ENCODE measurements around the gene ARL3.

ARL3 gene

DNA sequence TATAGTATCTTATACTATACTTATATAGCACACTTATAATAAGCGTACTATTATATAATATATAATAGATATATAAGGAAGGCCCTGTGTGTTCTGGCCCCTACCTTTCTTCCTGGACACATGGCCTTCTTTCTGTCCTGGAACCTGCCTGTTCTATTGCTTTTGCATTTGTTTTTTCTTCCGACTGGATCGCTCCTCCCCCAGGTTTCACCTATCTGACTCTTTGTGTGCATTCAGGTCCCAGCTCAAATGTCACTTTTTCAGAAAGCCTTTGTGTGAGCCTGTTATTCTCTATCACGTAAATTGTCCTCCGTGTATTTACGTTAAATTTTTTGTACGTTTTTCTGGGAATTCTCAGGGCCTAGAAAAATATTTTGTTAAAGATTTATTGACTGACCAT, 72.8 kb downstream of the ARL3 start:
- peak overlapping the region; percentile 99 for H3K27ac ChIP-seq
- H3K27me3 ChIP-seq (ENCODE audit: control insufficient read depth, insufficient read depth, low read length): no peaks in the 10 kb centered on the region
- H3K4me3 ChIP-seq (ENCODE audit: low read depth, low read length): peak overlapping the region; percentile 71
- no peak overlapping the region for H3K9ac ChIP-seq
- H3K36me3 ChIP-seq (ENCODE audit: control insufficient read depth, insufficient read depth, low read length): no peaks in the 10 kb centered on the region
- peaks cover 23% of the 10 kb centered on the region for H3K79me2 ChIP-seq
- H3K4me1 ChIP-seq: peaks cover 17% of the 10 kb centered on the region
- no peaks in the 10 kb centered on the region for H3K9me3 ChIP-seq (ENCODE audit: control insufficient read depth, low read length)
- H2AFZ ChIP-seq: peak overlapping the region; percentile 75
- TF ChIP-seq, protein P1, sequence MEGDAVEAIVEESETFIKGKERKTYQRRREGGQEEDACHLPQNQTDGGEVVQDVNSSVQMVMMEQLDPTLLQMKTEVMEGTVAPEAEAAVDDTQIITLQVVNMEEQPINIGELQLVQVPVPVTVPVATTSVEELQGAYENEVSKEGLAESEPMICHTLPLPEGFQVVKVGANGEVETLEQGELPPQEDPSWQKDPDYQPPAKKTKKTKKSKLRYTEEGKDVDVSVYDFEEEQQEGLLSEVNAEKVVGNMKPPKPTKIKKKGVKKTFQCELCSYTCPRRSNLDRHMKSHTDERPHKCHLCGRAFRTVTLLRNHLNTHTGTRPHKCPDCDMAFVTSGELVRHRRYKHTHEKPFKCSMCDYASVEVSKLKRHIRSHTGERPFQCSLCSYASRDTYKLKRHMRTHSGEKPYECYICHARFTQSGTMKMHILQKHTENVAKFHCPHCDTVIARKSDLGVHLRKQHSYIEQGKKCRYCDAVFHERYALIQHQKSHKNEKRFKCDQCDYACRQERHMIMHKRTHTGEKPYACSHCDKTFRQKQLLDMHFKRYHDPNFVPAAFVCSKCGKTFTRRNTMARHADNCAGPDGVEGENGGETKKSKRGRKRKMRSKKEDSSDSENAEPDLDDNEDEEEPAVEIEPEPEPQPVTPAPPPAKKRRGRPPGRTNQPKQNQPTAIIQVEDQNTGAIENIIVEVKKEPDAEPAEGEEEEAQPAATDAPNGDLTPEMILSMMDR (IDR thresholded peaks at IDR 0.05): no peak
- H3K4me2 ChIP-seq (ENCODE audit: low read length): peak overlapping the region; percentile 81

DNA sequence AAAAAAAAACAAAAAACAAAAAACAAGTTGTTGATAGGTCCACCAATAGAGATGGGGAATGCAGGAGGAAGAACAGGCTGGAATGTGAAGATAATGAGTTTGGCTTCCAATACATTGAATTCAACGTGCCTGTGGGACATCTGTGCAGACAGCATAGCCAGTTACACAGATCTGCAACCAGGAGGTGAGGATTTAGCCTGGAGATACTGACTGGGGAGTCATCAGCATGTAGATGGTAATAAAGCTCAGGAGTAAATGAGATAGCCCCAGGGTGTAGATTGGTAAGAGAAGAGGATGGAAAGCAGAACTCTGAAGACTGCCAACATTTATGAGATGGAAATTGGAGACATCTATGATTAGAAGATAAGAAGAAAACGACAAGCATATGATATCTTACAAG, 74.7 kb downstream of the ARL3 start:
- H3K9me3 ChIP-seq (ENCODE audit: control insufficient read depth, low read length): no peaks in the 10 kb centered on the region
- TF ChIP-seq, protein P1 (IDR thresholded peaks at IDR 0.05): no peak
- no peak overlapping the region for H3K4me2 ChIP-seq (ENCODE audit: low read length)
- H3K4me1 ChIP-seq: peaks cover 19% of the 10 kb centered on the region
- no peaks in the 10 kb centered on the region for H3K27me3 ChIP-seq (ENCODE audit: control insufficient read depth, insufficient read depth, low read length)
- H3K4me3 ChIP-seq (ENCODE audit: low read depth, low read length): no peak overlapping the region
- peak overlapping the region; percentile 53 for H2AFZ ChIP-seq
- peaks cover 5% of the 10 kb centered on the region for H3K79me2 ChIP-seq
- no peaks in the 10 kb centered on the region for H3K36me3 ChIP-seq (ENCODE audit: control insufficient read depth, insufficient read depth, low read length)
- peak overlapping the region; percentile 64 for H3K27ac ChIP-seq
- H3K9ac ChIP-seq: no peak overlapping the region

DNA sequence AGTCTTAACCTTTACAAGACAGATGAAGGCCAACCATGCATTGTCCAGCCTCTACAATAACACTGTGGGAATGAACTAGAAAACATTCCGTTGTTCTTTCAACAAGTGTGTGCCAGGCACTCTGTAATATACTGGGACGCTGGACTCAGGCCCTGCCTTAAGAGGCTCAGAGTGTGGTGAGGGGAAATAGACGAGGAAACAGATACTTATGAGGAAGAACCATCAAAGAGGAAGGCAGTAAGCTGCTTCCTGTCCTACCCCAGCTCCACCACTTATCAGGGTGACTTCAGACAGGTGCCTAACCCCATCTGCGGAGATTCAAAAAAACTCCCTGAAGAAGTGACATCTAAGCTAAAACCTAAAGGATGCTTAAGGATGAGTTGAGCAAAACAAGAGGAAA, 78.8 kb downstream of the ARL3 start:
- Histone ChIP-seq H3K4me3 (ENCODE audit: low read depth, low read length) (no peak overlapping the region), H3K9me3 (ENCODE audit: control insufficient read depth, low read length) (no peaks in the 10 kb centered on the region), H3K79me2 (no peaks in the 10 kb centered on the region), H3K4me1 (peaks cover 55% of the 10 kb centered on the region), H3K27me3 (ENCODE audit: control insufficient read depth, insufficient read depth, low read length) (no peaks in the 10 kb centered on the region), H2AFZ (no peak overlapping the region), H3K27ac (peak overlapping the region; percentile 98), H3K9ac (no peak overlapping the region), H3K36me3 (ENCODE audit: control insufficient read depth, insufficient read depth, low read length) (no peaks in the 10 kb centered on the region), H3K4me2 (ENCODE audit: low read length) (no peak overlapping the region)
- TF ChIP-seq, protein P1 (IDR thresholded peaks at IDR 0.05): no peak

DNA sequence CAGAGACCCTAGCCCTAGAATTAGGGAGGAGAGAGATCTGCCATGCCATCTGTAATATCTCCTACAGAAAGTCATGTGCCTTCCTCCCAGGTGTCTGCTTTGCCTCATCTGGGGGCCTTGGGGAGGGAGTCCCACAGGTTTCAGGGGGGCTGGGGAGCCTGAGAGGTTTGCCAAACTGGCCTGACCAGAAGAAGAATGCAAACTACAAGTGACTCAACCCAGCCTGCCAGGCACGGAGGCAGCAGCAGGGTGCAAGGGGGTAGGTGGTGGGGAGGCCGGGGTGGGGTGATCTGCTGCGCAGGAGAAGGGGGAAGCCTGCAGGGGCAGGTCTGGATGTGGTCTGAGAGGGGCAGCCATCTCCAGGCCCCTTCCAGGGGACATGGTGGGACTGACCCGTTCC, 79.5 kb downstream of the ARL3 start:
- TF ChIP-seq, protein P1 (IDR thresholded peaks at IDR 0.05): no peak
- H3K27me3 ChIP-seq (ENCODE audit: control insufficient read depth, insufficient read depth, low read length): no peaks in the 10 kb centered on the region
- H3K9me3 ChIP-seq (ENCODE audit: control insufficient read depth, low read length): no peaks in the 10 kb centered on the region
- H3K4me1 ChIP-seq: peaks cover 54% of the 10 kb centered on the region
- H3K9ac ChIP-seq: no peak overlapping the region
- H3K36me3 ChIP-seq (ENCODE audit: control insufficient read depth, insufficient read depth, low read length): no peaks in the 10 kb centered on the region
- H3K4me2 ChIP-seq (ENCODE audit: low read length): no peak overlapping the region
- no peaks in the 10 kb centered on the region for H3K79me2 ChIP-seq
- peak overlapping the region; percentile 98 for H3K27ac ChIP-seq
- no peak overlapping the region for H3K4me3 ChIP-seq (ENCODE audit: low read depth, low read length)
- H2AFZ ChIP-seq: peak overlapping the region; percentile 29

DNA sequence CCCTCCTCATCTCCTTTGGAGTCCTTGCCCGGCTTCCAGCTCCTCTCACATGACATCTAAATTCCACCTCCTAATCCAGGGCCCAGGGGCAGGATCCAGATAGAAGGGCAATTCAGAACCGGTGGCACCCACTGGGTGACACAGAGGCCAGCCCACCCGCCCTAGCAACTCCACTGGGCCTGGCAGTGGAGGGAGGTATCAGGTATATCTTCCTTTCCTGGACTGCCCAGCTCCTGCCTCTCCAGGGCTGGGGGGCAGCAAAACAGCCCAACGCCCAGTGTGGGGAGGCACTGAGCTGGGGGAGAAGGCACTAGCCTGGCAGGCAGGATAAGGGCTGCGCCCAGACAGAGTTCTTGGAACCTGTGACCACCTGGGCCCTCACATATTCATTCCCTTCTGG, 80.3 kb downstream of the ARL3 start:
- Histone ChIP-seq H3K4me1 (peaks cover 55% of the 10 kb centered on the region), H3K4me2 (ENCODE audit: low read length) (no peak overlapping the region), H3K27ac (peak overlapping the region; percentile 98), H3K9ac (peak overlapping the region; percentile 33), H2AFZ (peak overlapping the region; percentile 59), H3K36me3 (ENCODE audit: control insufficient read depth, insufficient read depth, low read length) (no peaks in the 10 kb centered on the region), H3K4me3 (ENCODE audit: low read depth, low read length) (no peak overlapping the region), H3K79me2 (no peaks in the 10 kb centered on the region), H3K9me3 (ENCODE audit: control insufficient read depth, low read length) (no peaks in the 10 kb centered on the region), H3K27me3 (ENCODE audit: control insufficient read depth, insufficient read depth, low read length) (no peaks in the 10 kb centered on the region)
- TF ChIP-seq, protein P1 (IDR thresholded peaks at IDR 0.05): peak; percentile 4
